ELF-1 (cell line): ENCODE data around the gene B3GALT4.
A peak's percentile ranks its signal among the peaks of the same experiment; 100 is the strongest.
"Not testable (repeated sequence)": the region's sequence is repeated elsewhere in the genome, so short reads cannot be mapped to it uniquely, and the experiment has no call there.

Source experiments
- DNase-seq: peaks from one replicate; pipeline ENCODE4 v3.0.0-alpha.2; 2016; ENCODE audit warnings: low read depth, low spot score

Gene B3GALT4, protein sequence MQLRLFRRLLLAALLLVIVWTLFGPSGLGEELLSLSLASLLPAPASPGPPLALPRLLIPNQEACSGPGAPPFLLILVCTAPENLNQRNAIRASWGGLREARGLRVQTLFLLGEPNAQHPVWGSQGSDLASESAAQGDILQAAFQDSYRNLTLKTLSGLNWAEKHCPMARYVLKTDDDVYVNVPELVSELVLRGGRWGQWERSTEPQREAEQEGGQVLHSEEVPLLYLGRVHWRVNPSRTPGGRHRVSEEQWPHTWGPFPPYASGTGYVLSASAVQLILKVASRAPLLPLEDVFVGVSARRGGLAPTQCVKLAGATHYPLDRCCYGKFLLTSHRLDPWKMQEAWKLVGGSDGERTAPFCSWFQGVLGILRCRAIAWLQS

DNA sequence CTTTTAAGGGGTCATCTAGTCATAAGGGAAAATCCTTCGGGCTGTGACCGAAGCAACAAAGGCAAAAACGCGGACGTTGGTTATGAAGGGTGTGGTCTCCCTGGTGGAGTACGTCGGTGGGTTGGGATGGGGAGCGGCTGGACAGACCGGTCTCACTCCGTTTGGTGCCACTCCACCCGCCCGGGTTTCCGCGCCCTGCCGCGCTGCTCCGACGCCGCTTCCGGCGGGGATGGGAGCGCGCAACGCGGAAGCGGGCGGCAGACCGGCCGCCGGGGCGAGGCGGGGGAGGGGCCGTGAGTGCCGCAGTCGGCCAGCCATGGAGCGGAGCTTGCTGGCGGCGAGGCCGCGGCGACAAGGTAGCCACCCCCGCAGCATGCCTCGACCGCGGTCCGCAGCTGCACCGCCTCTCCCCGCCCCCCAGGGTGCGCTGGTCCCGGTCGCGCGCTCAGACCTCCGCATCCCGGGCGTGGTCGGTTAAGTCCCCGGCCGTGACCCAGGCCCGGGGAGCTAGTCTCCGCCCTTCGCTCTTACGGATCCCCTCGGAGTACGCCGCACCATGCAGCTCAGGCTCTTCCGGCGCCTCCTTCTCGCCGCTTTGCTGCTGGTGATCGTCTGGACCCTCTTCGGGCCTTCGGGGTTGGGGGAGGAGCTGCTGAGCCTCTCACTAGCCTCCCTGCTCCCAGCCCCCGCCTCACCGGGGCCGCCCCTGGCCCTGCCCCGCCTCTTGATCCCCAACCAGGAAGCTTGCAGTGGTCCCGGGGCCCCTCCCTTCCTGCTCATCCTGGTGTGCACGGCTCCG lies at the start of gene B3GALT4:
Gene B3GALT4, plus strand, starts transcription at position 260 of the 799 bp plus-strand sequence. Its CDS starts 297 bp downstream, at position 557.
- DNase-seq, result peak; percentile 95

DNA sequence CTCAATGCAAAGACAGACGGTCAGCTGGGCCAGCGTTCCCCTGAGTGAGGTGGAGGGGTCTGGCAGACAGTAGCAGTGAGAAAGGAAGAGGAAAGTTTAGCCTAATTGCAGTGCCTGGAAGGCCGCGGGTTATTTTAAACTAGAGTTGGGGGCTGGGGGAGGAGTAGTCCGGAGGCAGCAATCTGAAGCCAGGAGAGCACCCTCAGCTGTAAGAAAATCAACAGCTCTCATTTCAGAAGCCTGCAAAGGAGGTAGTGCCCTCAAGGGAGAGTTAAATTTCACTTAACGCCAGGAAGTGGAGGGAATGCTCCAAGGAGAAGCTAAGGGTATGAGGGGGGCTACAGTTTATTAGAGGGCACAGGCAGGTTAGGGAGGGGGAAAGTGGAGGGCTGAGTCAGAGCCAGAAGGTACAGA lies 41.7 kb upstream of the B3GALT4 start:
- DNase-seq, result peak; percentile 82

GRCh38 chr6:33236328-33236727 lies 40.6 kb upstream of the B3GALT4 start:
- no peak for DNase-seq

GRCh38 chr6:33236852-33237251 lies 40.1 kb upstream of the B3GALT4 start:
- DNase-seq, result no peak

DNA sequence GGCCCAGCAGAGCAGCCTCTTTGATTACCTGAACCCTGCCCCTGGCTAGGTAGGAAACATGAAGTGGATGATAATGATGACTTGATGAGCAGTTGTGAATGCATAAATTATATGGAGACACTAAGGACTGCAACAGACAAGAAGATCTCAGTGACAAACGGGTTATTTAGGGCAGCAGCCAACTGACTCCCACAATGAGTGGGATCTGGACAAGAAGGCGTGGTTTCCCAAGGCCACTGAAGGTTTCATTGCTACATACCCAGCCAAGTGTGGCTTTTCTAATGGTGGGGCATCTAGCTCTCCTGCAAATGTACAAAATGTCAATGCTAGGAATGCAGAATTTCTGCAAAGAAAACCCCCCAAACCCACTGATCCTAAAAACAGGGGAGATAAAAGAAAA lies 39.2 kb upstream of the B3GALT4 start:
- no peak for DNase-seq

DNA sequence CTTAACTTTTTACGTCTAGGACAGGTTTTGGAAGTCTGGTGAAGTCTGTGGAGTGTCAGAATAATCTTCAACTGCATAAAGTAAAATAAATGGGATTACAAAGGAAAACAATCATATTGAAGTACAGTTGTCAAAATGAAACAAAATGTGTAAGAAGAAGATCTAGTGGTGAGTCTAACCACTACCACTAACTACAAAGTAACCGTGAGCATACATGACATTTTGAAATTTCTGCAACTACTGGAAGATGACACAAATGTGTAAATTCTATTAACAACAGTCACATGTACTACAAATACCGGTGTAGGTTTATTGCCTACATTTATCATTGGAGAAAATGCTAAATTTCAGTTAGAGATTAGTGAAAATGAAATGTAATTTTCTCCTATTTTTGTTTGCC lies 35.0 kb upstream of the B3GALT4 start:
- no peak for DNase-seq

- DNase-seq, result no peak
Measured at GRCh38 chr6:33243476-33243875, 33.4 kb upstream of the B3GALT4 start.

GRCh38 chr6:33247977-33248642 lies 28.8 kb upstream of the B3GALT4 start:
- peak; percentile 94 for DNase-seq

- DNase-seq, result no peak
Measured at GRCh38 chr6:33248643-33248931, 28.3 kb upstream of the B3GALT4 start.

DNA sequence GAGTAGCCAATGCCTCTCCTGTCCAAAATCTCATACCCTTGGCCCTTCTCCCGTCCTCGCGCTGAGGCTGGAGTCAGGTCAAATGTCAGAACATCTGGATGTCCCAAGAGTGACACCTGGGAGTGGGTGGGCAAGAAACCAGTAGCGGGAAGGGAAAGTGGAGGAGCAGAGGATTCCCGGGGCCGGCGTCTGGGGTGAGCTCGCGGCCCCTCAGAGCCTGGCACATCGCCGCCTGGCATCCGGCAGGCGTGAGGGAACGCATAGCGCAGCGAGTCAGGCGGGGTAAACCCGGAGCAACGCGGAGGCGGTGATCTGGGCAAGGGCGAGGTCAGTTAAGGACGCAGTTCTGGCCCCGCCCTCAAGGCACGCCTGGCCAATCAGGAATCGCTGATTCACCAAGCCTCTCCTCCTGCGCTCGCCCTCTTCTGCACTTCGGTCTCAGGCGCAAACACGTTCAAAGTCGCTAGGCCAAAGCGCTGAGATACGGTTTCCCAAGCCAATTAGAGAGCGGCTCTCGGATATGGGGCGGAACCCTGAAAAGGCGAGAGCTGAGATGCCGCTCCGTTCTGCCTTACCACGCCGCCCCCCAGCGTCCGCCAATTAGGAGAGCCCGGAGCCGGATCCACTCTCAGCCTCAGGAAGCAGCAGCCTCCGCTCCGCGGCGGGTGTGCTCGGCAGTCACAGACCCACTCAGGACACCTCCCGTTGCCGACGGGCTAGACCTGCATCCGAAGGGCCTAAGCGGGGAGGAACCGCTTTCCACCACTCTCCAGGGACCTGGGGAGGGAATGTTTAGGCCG lies 27.8 kb upstream of the B3GALT4 start:
- DNase-seq, result peak; percentile 99

DNA sequence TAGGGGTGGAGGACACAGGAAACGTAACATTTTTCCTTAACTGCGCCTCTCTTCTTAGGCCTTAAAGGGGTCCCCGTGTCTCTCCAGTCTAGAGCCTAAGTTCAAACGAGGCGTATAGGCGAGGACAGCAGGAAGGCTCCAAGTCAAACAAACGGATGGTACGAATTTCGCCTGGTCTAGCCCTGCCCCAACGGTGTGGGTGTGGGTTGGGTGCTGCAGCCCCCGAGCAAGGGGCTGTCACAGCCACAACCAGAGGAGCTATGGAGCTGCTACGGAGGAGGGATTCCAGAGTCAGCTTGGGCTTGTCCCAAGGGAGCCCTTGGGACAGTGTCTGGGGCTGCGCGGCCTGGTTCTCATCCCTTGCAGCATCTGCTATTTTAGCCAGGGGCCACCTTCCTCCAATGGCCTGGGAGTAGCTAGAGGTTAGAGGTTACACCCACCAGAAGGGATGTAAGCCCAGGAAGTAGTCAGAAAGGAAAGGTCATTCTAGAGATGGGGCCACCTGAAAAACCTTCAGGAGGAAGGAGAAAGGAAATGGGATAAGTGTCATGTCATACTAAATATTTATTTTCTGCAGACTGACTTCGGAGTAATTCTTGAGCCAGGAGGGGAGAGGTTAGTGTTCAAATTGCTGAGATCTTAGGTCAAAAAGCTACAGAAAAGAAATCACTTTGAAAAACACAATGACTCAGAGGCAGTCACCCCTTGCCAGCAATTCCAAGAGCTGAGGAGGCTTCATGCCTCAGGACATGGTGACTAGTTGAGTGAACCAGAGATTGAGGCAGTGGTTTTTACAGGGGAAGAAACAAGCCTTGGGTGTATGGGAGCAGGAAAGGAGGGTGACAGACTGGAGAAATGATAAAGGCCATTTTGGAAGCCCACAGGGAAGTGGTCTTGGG lies 26.9 kb upstream of the B3GALT4 start:
- peak; percentile 44 for DNase-seq

- no peak for DNase-seq
Measured at GRCh38 chr6:33250731-33251130, 26.2 kb upstream of the B3GALT4 start.

DNA sequence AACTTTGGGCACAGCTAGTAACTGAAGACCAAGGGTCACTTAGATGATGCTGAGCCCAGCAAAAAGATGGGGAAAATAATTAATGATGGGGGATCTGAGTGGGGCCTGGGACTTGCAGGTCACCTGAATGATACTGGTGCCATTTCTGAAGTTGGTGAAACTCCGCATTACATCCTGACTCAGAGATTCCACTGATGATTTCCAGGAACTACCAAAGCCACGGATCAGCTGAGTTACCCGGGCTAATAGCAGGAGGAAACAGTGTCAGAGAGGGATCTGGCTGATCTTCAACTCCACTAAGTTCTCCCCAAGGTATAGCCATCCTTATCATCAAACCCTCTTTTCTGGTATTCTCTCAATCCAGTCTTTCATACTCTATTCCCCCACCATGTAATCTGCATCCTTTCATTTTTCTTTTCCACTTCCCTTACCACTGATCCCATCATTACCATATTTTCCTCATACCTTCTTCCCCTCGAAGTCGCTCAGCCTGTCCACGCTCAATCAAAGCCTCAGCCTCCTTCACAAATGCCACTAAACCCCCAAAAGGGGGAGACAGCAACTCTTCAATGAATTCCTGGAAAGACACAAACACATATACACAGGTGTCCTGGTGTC lies 25.4 kb upstream of the B3GALT4 start:
- no peak for DNase-seq

DNA sequence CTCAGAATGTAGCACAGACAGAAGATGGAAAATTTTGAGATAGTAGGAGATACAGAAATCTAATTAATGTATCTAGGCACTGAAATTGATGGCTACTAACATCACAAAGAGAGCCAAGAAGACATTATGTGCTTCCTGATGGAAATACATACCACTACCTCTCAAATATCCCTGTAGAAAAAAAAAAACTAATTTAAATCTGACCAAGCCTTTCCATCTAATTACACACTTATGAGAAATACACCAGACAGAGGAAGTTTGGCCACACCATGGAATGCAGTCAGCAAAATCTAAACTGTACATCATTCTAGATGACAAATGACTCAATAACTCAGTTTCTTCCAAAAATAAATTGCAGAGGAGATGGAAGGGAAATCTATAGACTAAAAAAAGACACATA lies 24.2 kb upstream of the B3GALT4 start:
- no peak for DNase-seq

GRCh38 chr6:33254591-33254990 lies 22.3 kb upstream of the B3GALT4 start:
- DNase-seq, result no peak

DNA sequence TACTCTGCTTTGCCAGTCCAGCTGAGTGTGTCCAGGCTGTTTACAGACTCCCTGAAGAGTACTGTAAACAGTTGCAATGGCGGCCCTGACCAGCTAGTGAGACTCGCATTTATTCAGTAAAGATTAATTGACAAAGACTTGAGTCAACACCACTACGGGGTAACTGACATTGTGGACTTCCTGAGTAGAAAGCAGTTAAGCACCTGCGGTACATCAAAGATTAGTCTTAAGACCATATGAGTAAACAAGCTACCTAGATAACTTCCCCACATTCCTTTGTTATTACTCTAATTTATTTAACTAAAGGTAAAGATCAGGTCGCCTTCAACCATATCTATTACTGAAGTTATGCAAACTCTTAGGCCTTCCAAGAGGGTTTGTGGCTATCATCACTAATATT lies 17.9 kb upstream of the B3GALT4 start:
- DNase-seq, result no peak

DNA sequence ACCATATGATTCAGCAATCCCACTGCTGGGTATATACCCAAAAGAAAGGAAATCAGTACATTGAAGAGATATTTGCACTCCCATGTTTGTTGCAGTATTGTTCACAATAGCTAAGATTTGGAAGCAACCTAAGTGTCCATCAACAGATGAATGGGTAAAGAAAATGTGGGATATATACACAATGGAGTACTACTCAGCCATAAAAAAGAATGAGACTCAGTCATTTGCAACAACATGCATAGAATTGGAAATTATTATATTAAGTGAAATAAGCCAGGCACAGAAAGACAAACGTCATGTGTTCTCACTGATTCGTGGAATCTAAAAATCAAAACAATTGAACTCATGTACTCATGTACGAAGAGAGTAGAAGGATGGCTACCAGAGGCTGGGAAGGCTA lies 14.4 kb upstream of the B3GALT4 start:
- not testable (repeated sequence) for DNase-seq

DNA sequence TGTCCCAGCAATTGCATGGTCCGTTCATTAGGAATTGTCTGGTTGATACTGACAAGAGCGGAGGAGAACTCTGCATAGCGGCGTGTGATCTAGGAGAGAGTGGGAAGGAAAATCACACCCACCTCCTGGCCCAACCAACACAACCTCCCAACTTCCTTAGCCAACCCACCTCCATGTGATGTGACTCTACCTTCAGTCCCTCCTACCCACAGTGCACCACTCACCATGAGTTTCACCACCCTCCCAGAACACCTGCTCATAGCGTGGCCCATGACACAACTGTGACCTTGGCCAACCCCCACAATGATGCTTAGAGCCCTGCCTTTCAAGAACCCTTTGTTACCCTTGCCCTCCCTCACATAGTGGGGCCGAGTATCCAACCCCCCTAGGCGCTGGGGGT lies 12.9 kb upstream of the B3GALT4 start:
- DNase-seq, result no peak

DNA sequence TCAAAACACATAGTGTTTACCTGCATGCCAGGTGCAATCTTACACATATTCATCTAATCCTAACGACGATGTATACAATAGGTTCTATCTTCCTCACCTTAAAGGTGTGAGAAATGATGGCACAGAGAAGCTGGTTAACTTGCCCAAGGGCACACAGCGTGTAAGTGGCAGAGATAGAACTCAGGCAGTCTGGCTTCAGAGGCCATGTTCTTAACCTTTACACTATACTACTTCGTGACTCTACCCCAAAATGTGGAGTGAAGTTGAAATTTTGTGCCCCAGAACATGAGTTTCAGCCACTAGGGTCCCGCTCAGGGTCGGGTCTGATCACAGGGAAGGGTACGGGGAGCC lies 5.8 kb upstream of the B3GALT4 start:
- no peak for DNase-seq
